ENCODE data around the gene OR52B2. TPM values are rescaled to one million over a fixed set of nuclear protein-coding genes. Genes with fewer than 3 reads are reported as not detected.
A peak's percentile ranks its signal among the peaks of the same experiment; 100 is the strongest.

OR52B2 gene
- total and polyA plus RNA-seq, 9 of the 15 experiments (the other 6 are each of a cell fraction or from before 2014, with no cell fraction given) = not detected

GRCh38 chr11:6205366-6205765 is 35.2 kb upstream of the OR52B2 start, which contains the start of gene C11orf42 (continued):
- TF ChIP-seq RBM22 (IDR thresholded peaks at IDR 0.05; ENCODE audit: low read depth, low read length, poor library complexity, severe bottlenecking) (no peak), ZNF445 (CRISPR knock-in tag; IDR thresholded peaks at IDR 0.05; ENCODE audit: low read depth) (no peak), CC2D1A (IDR thresholded peaks at IDR 0.05) (no peak)

- WGBS (ENCODE audit: insufficient coverage, low coverage, missing lambda C conversion rate) = 100% methylated on average over 1 of the region's 1 CpG
- ChIA-PET POLR2A (interaction anchor here (0.6 to 0.7 kb wide), 2 partner anchors 13 to 30 kb away, joined by 3 read pairs; no protein-coding TSS in a partner anchor), CTCF (ENCODE audit: low intra/inter-chr PET ratio) (no interaction called here)
- no peak overlapping the region for H3K4me3 ChIP-seq
- FAIRE-seq (no peak), ATAC-seq (no peak), DNase-seq (ENCODE audit: extremely low read depth in 1 of 4, low spot score in 3 of 4) (no peak)
- BruUV-seq (replicated peaks) = no TSS peak
- intact Hi-C loops (cut with micrococcal nuclease) (no loop called here), in situ Hi-C loops (cut with MboI) (no loop called here)
- H3K9me1 ChIP-seq (ENCODE audit: control insufficient read depth, insufficient read depth, low read length) = no peaks in the 10 kb centered on the region
- no peaks in the 10 kb centered on the region for H3K9me3 ChIP-seq (replicated peaks; ENCODE audit: control insufficient read depth, insufficient read depth, low read depth, low read length)
- no peaks in the 10 kb centered on the region for H4K20me1 ChIP-seq (replicated peaks; ENCODE audit: control insufficient read depth, insufficient read depth, low read length)
- no peak overlapping the region for H3K27ac ChIP-seq (ENCODE audit: extremely low read depth, low read depth, low read length)
- no peaks in the 10 kb centered on the region; the same call in 2 of the 3 replicates for H3K79me2 ChIP-seq (ENCODE audit: control insufficient read depth, insufficient read depth, low read length)
- TF ChIP-seq RAD21 (CRISPR knock-in tag; conservative IDR thresholded peaks at IDR 0.05 in 1 of 2, IDR thresholded peaks at IDR 0.05 in 1 of 2) (no peak), CEBPB (tag; IDR thresholded peaks at IDR 0.05) (peak; percentile 87), CEBPG (CRISPR knock-in tag; IDR thresholded peaks at IDR 0.05) (no peak), CEBPG (tag; conservative IDR thresholded peaks at IDR 0.05 in 1 of 2, IDR thresholded peaks at IDR 0.05 in 1 of 2) (peak; percentile 8 to 39; a peak in 1 of 4 replicates)
- no peak overlapping the region for H3K4me2 ChIP-seq (ENCODE audit: insufficient read depth, low read length)
- H2AFZ ChIP-seq (ENCODE audit: low read depth, low read length) = no peak overlapping the region
- H3K36me3 ChIP-seq (ENCODE audit: control insufficient read depth, insufficient read depth, low read length) = peaks cover 12% of the 10 kb centered on the region; the same call in 2 of the 3 replicates
- no peaks in the 10 kb centered on the region; a peak in 1 of 5 replicates for H3K27me3 ChIP-seq (ENCODE audit: control insufficient read depth in 2 of 2, insufficient read depth in 2 of 2, low read length in 2 of 2)
- H3K4me1 ChIP-seq (replicated peaks in 1 of 2; ENCODE audit: control insufficient read depth in 2 of 2, insufficient read depth in 2 of 2, low read length in 2 of 2) = no peaks in the 10 kb centered on the region
- H3K9ac ChIP-seq (ENCODE audit: insufficient read depth in 1 of 2, low read depth in 2 of 2, low read length in 2 of 2) = no peak overlapping the region
Observed at GRCh38 chr11:6204706-6205105, 34.6 kb upstream of the OR52B2 start.

All from K562 (cell line).